AG10803 (cell line): ENCODE measurements around the gene CEP128.
"Not testable (repeated sequence)": the region's sequence is repeated elsewhere in the genome, so short reads cannot be mapped to it uniquely, and the experiment has no call there.

Experiments used
- DNase-seq: peaks from one replicate; pipeline ENCODE4 v3.0.0; 2010; ENCODE audit warnings: low read depth
- H3K4me3 ChIP-seq: 2 replicates; pipeline ENCODE4 v1.5.1; 2011; ENCODE audit warnings: mild to moderate bottlenecking, low read length, control low read depth
- CTCF ChIP-seq: conservative IDR thresholded peaks from 2 replicates; pipeline ENCODE4 v1.5.1; 2011; ENCODE audit warnings: mild to moderate bottlenecking, low read length, control low read depth, inconsistent platforms

CEP128 gene

GRCh38 chr14:80954687-80955299 lies 13.3 kb upstream of the CEP128 start:
- DNase-seq, result peak; percentile 89
- peak overlapping the region; percentile 66 for H3K4me3 ChIP-seq
- TF ChIP-seq CTCF, result peak; percentile 85

DNA sequence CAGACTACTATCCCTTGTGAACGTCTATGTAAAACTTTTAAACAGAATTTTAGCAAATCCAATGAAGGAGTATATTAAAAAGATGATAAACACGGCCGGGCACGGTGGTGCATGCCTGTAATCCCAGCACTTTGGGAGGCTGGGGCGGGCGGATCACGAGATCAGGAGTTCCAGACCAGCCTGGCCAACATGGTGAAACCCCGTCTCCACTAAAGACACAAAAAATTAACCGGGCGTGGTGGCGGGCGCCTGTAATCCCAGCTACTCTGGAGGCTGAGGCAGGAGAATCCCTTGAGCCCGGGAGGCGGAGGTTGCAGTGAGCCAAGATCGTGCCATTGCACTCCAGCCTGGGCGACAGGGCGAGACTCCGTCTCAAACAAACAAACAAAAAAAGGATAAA lies 11.7 kb upstream of the CEP128 start:
- not testable (repeated sequence) for DNase-seq, H3K4me3 ChIP-seq

DNA sequence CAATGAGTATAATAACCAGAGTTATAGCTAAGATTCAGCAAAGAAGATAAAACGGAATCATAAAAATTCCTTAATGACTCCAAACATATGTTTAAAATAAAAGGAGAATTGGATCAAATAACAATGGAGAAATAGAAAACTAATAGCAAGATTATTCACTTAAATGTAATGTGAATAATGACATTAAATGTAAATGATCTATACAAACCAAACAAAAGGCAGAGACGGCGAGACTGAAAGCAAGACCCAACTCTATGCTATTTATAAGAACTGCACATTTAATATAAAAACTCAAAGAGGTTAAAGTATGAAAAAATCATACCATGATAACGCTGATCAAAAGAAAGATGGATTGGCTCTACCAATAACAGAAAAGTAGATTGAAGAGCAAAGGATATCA lies 10.0 kb upstream of the CEP128 start:
- H3K4me3 ChIP-seq, result no peak overlapping the region
- TF ChIP-seq CTCF, result no peak
- no peak for DNase-seq

DNA sequence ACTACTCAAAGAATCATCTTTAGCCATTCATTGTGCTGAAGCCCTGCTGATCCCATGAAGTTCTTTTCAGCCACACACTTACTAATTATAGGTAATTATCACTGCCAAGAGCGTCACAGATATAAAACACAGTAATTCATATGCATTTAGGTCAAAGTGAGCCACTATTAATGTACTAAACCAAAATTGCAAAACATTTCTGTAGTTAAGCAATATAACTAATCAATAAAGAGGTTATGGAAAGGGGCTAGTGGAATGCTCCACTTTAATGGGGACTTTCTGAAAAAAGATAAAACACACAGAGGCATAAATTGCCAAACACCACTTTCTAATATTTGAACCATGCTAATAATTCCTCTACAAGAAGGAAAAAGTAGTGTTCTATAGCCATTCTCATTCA lies 6.8 kb upstream of the CEP128 start:
- TF ChIP-seq CTCF, result no peak
- no peak for DNase-seq
- no peak overlapping the region for H3K4me3 ChIP-seq

- DNase-seq, result no peak
- no peak for TF ChIP-seq CTCF
Observed at GRCh38 chr14:80946797-80947196, 5.3 kb upstream of the CEP128 start.

GRCh38 chr14:80946187-80946586 lies 4.6 kb upstream of the CEP128 start:
- DNase-seq, result no peak
- no peak overlapping the region for H3K4me3 ChIP-seq
- TF ChIP-seq CTCF, result no peak

More at GRCh38 chr14:80946797-80947196, 5.3 kb upstream of the CEP128 start:
- no peak overlapping the region for H3K4me3 ChIP-seq

GRCh38 chr14:80944861-80945617 lies 3.5 kb upstream of the CEP128 start:
- DNase-seq, result no peak

More at GRCh38 chr14:80944861-80945617, 3.5 kb upstream of the CEP128 start:
- TF ChIP-seq CTCF, result no peak
- no peak overlapping the region for H3K4me3 ChIP-seq
